ENCODE results near the gene FBLL1.
"Not testable (repeated sequence)": the region's sequence is repeated elsewhere in the genome, so short reads cannot be mapped to it uniquely, and the experiment has no call there.

The FBLL1 gene

GRCh38 chr5:168528521-168529373, at the start of gene FBLL1:
FBLL1 (plus strand) TSS chr5:168529305; CDS start chr5:168529505, 200 bp downstream.
- DNase-seq: no peak

GRCh38 chr5:168480601-168481000, 48.5 kb upstream of the FBLL1 start:
- DNase-seq: no peak

GRCh38 chr5:168481330-168481788, 47.7 kb upstream of the FBLL1 start:
- DNase-seq: no peak

GRCh38 chr5:168482361-168482760, 46.7 kb upstream of the FBLL1 start:
- no peak for DNase-seq

GRCh38 chr5:168486136-168486879, 42.8 kb upstream of the FBLL1 start, which contains the start of gene RARS1:
RARS1 (plus strand) TSS chr5:168486471; CDS start chr5:168486499, 28 bp downstream.
- peak; percentile 97 for DNase-seq

GRCh38 chr5:168489059-168489458, 40.0 kb upstream of the FBLL1 start:
- no peak for DNase-seq

- DNase-seq: no peak
Observed at GRCh38 chr5:168494057-168494555, 35.0 kb upstream of the FBLL1 start.

- no peak for DNase-seq
Observed at GRCh38 chr5:168502563-168503237, 26.4 kb upstream of the FBLL1 start.

- DNase-seq: no peak
Observed at GRCh38 chr5:168513861-168514428, 15.2 kb upstream of the FBLL1 start.

GRCh38 chr5:168525856-168526255, 3.2 kb upstream of the FBLL1 start:
- DNase-seq: no peak

GRCh38 chr5:168527756-168528295, 1.3 kb upstream of the FBLL1 start:
- DNase-seq: no peak

GRCh38 chr5:168529374-168530234, 499 bp downstream of the FBLL1 start:
- DNase-seq: no peak

- no peak for DNase-seq
Observed at GRCh38 chr5:168530621-168531150, 1.6 kb downstream of the FBLL1 start.

- no peak for DNase-seq
Observed at GRCh38 chr5:168531191-168531590, 2.1 kb downstream of the FBLL1 start.

- DNase-seq: no peak
Observed at GRCh38 chr5:168531987-168532864, 3.1 kb downstream of the FBLL1 start.

- DNase-seq: not testable (repeated sequence)
Observed at GRCh38 chr5:168534351-168534750, 5.2 kb downstream of the FBLL1 start.

- DNase-seq: no peak
Observed at GRCh38 chr5:168537176-168537575, 8.1 kb downstream of the FBLL1 start.

- DNase-seq: no peak
Observed at GRCh38 chr5:168549554-168549953, 20.4 kb downstream of the FBLL1 start.

- DNase-seq: no peak
Observed at GRCh38 chr5:168550656-168551055, 21.6 kb downstream of the FBLL1 start.

- DNase-seq: no peak
Observed at GRCh38 chr5:168552146-168552545, 23.0 kb downstream of the FBLL1 start.

Measured in midbrain (tissue), 1 donor.